Activated T-cell treated with anti-CD3 and anti-CD28 coated beads, Interleukin-2, amount 50 U/mL, for 72 hours (primary cell): Measurements from ENCODE around the gene PEPD. TPM values are rescaled to one million over a fixed set of nuclear protein-coding genes. Genes with fewer than 3 reads are reported as not detected.
"Not testable (repeated sequence)": the region's sequence is repeated elsewhere in the genome, so short reads cannot be mapped to it uniquely, and the experiment has no call there.

Source experiments
- ATAC-seq, 2 donors: fragments of 150-1000 bp; cut with Tn5 transposase; replicated peaks in 1 of 2; 2 replicates each; pipeline ENCODE4 v1.10.0; 2021; ENCODE audit warnings: moderate library complexity in 2 of 2, mild to moderate bottlenecking in 1 of 2
- DNase-seq, 2 donors: peaks; one replicate each; pipeline ENCODE4 v3.0.0; 2021 to 2022; ENCODE audit warnings: mixed read lengths in 1 of 2
- H3K27ac Mint-ChIP-seq: one replicate; pipeline ENCODE4 v1.8.0; 2022; ENCODE audit warnings: mild to moderate bottlenecking, moderate library complexity, mixed read lengths
- H3K27me3 Mint-ChIP-seq: one replicate; pipeline ENCODE4 v1.8.0; 2022; ENCODE audit warnings: low read depth, mixed read lengths
- H3K36me3 Mint-ChIP-seq, 2 donors: one replicate each; pipeline ENCODE4 v1.8.0; 2022; ENCODE audit warnings: mixed read lengths in 2 of 2, mild to moderate bottlenecking in 1 of 2; ENCODE audit not compliant: insufficient read depth in 2 of 2
- H3K4me1 Mint-ChIP-seq: one replicate; pipeline ENCODE4 v1.8.0; 2022; ENCODE audit warnings: low read depth, mixed read lengths
- H3K4me3 Mint-ChIP-seq, 2 donors: one replicate each; pipeline ENCODE4 v1.8.0; 2022; ENCODE audit warnings: mild to moderate bottlenecking in 2 of 2, mixed read lengths in 2 of 2, moderate library complexity in 2 of 2
- H3K9me3 Mint-ChIP-seq, 2 donors: one replicate each; pipeline ENCODE4 v1.8.0; 2022; ENCODE audit warnings: mixed read lengths in 2 of 2
- total RNA-seq, 2 donors: library from RNA; stranded (reverse); gene quantifications; one replicate each; pipeline ENCODE4 v1.2.3, GENCODE V29; 2022

Gene PEPD
- total RNA-seq, 2 donors from 2014 or later, result 19.8 to 21.1 TPM

GRCh38 chr19:33497778-33498175 lies 23.8 kb downstream of the PEPD start:
- ATAC-seq (no peak), DNase-seq (no peak)
- Mint-ChIP-seq H3K9me3 (no peaks in the 10 kb centered on the region), H3K4me1 (no peaks in the 10 kb centered on the region), H3K4me3 (no peak overlapping the region), H3K27me3 (no peaks in the 10 kb centered on the region), H3K36me3 (no peaks in the 10 kb centered on the region), H3K27ac (no peak overlapping the region)

- H3K27ac Mint-ChIP-seq, result no peak overlapping the region
- H3K36me3 Mint-ChIP-seq, result no peaks in the 10 kb centered on the region
- no peak overlapping the region for H3K4me3 Mint-ChIP-seq
- no peak for DNase-seq
- no peaks in the 10 kb centered on the region for H3K4me1 Mint-ChIP-seq
- no peaks in the 10 kb centered on the region for H3K27me3 Mint-ChIP-seq
- H3K9me3 Mint-ChIP-seq, result no peaks in the 10 kb centered on the region
- no peak for ATAC-seq
Measured at GRCh38 chr19:33497131-33497777, 24.3 kb downstream of the PEPD start.

GRCh38 chr19:33496038-33496895 lies 25.3 kb downstream of the PEPD start:
- Mint-ChIP-seq H3K4me1 (no peaks in the 10 kb centered on the region), H3K9me3 (no peaks in the 10 kb centered on the region), H3K27me3 (no peaks in the 10 kb centered on the region), H3K27ac (no peak overlapping the region), H3K4me3 (no peak overlapping the region), H3K36me3 (no peaks in the 10 kb centered on the region)
- ATAC-seq, result no peak
- DNase-seq, result no peak

GRCh38 chr19:33493401-33494275 lies 28.0 kb downstream of the PEPD start:
- Mint-ChIP-seq H3K4me1 (no peaks in the 10 kb centered on the region), H3K27me3 (no peaks in the 10 kb centered on the region), H3K27ac (no peak overlapping the region), H3K4me3 (no peak overlapping the region), H3K9me3 (no peaks in the 10 kb centered on the region), H3K36me3 (no peaks in the 10 kb centered on the region)
- no peak for ATAC-seq
- no peak for DNase-seq

GRCh38 chr19:33492951-33493350 lies 28.6 kb downstream of the PEPD start:
- no peak overlapping the region for H3K27ac Mint-ChIP-seq
- no peaks in the 10 kb centered on the region for H3K9me3 Mint-ChIP-seq
- H3K4me1 Mint-ChIP-seq, result no peaks in the 10 kb centered on the region
- H3K27me3 Mint-ChIP-seq, result no peaks in the 10 kb centered on the region
- no peak overlapping the region for H3K4me3 Mint-ChIP-seq
- ATAC-seq (no peak), DNase-seq (no peak)
- H3K36me3 Mint-ChIP-seq, result no peaks in the 10 kb centered on the region

GRCh38 chr19:33492090-33492489 lies 29.5 kb downstream of the PEPD start:
- no peak overlapping the region for H3K27ac Mint-ChIP-seq
- H3K9me3 Mint-ChIP-seq, result no peaks in the 10 kb centered on the region
- DNase-seq (no peak), ATAC-seq (no peak)
- H3K27me3 Mint-ChIP-seq, result no peaks in the 10 kb centered on the region
- H3K36me3 Mint-ChIP-seq, result no peaks in the 10 kb centered on the region
- no peaks in the 10 kb centered on the region for H3K4me1 Mint-ChIP-seq
- no peak overlapping the region for H3K4me3 Mint-ChIP-seq

GRCh38 chr19:33490596-33490995 lies 31.0 kb downstream of the PEPD start:
- not testable (repeated sequence) for H3K27me3 Mint-ChIP-seq, ATAC-seq, H3K4me3 Mint-ChIP-seq, H3K9me3 Mint-ChIP-seq, H3K36me3 Mint-ChIP-seq, DNase-seq, H3K27ac Mint-ChIP-seq, H3K4me1 Mint-ChIP-seq

GRCh38 chr19:33490041-33490451 lies 31.5 kb downstream of the PEPD start:
- Mint-ChIP-seq H3K9me3 (no peaks in the 10 kb centered on the region), H3K36me3 (no peaks in the 10 kb centered on the region), H3K4me3 (no peak overlapping the region), H3K27ac (no peak overlapping the region), H3K4me1 (no peaks in the 10 kb centered on the region), H3K27me3 (no peaks in the 10 kb centered on the region)
- DNase-seq, result no peak
- no peak for ATAC-seq

GRCh38 chr19:33488826-33489225 lies 32.8 kb downstream of the PEPD start:
- Mint-ChIP-seq H3K9me3 (peaks cover 5% of the 10 kb centered on the region in 2 donors), H3K36me3 (peaks cover 2 to 5% of the 10 kb centered on the region in 2 donors), H3K4me3 (no peak overlapping the region), H3K27ac (no peak overlapping the region), H3K4me1 (no peaks in the 10 kb centered on the region), H3K27me3 (no peaks in the 10 kb centered on the region)
- no peak for DNase-seq
- ATAC-seq, result no peak

GRCh38 chr19:33487901-33488800 lies 33.4 kb downstream of the PEPD start:
- Mint-ChIP-seq H3K36me3 (peaks cover 2 to 5% of the 10 kb centered on the region in 2 donors), H3K27me3 (no peaks in the 10 kb centered on the region), H3K4me1 (no peaks in the 10 kb centered on the region), H3K9me3 (peaks cover 5% of the 10 kb centered on the region in 2 donors), H3K4me3 (no peak overlapping the region), H3K27ac (no peak overlapping the region)
- DNase-seq, result no peak
- no peak for ATAC-seq

- no peak overlapping the region for H3K4me3 Mint-ChIP-seq
- DNase-seq, result no peak
- no peaks in the 10 kb centered on the region for H3K4me1 Mint-ChIP-seq
- H3K9me3 Mint-ChIP-seq, result peaks cover 5 to 10% of the 10 kb centered on the region in 2 donors
- no peak overlapping the region for H3K27ac Mint-ChIP-seq
- no peaks in the 10 kb centered on the region for H3K27me3 Mint-ChIP-seq
- H3K36me3 Mint-ChIP-seq, result peaks cover 7 to 8% of the 10 kb centered on the region in 2 donors
- no peak for ATAC-seq
Measured at GRCh38 chr19:33486936-33487811, 34.4 kb downstream of the PEPD start.
